ENCODE results near the gene TRIM62.
A peak's percentile ranks its signal among the peaks of the same experiment; 100 is the strongest.
"Not testable (repeated sequence)": the region's sequence is repeated elsewhere in the genome, so short reads cannot be mapped to it uniquely, and the experiment has no call there.

TRIM62 gene

DNA sequence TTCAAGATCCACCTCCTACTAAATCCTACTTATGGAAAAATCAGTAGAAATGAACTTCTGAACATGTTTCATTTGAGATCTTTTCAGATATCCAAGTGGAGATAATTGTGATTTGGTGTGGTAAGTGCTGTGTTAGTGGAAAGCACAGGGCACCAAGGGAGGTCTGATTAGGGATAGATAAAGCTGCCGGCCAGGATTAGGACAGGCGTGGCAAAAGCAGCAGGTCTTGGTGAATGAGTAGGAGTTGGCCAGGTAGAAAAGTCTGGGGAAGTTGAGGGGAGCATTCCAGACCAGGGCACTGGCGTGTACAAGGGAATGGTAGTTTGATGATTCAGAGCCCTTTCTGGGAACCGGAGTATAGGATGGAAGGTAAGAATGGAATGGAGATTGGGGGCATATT is 53.1 kb downstream of the TRIM62 start:
- H3K4me3 ChIP-seq (ENCODE audit: low read depth, low read length), result no peak overlapping the region
- DNase-seq (ENCODE audit: low read depth), result no peak
- TF ChIP-seq, protein P1, sequence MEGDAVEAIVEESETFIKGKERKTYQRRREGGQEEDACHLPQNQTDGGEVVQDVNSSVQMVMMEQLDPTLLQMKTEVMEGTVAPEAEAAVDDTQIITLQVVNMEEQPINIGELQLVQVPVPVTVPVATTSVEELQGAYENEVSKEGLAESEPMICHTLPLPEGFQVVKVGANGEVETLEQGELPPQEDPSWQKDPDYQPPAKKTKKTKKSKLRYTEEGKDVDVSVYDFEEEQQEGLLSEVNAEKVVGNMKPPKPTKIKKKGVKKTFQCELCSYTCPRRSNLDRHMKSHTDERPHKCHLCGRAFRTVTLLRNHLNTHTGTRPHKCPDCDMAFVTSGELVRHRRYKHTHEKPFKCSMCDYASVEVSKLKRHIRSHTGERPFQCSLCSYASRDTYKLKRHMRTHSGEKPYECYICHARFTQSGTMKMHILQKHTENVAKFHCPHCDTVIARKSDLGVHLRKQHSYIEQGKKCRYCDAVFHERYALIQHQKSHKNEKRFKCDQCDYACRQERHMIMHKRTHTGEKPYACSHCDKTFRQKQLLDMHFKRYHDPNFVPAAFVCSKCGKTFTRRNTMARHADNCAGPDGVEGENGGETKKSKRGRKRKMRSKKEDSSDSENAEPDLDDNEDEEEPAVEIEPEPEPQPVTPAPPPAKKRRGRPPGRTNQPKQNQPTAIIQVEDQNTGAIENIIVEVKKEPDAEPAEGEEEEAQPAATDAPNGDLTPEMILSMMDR (IDR thresholded peaks at IDR 0.05; ENCODE audit: control insufficient read depth, extremely low read depth, insufficient read depth), result no peak

DNA sequence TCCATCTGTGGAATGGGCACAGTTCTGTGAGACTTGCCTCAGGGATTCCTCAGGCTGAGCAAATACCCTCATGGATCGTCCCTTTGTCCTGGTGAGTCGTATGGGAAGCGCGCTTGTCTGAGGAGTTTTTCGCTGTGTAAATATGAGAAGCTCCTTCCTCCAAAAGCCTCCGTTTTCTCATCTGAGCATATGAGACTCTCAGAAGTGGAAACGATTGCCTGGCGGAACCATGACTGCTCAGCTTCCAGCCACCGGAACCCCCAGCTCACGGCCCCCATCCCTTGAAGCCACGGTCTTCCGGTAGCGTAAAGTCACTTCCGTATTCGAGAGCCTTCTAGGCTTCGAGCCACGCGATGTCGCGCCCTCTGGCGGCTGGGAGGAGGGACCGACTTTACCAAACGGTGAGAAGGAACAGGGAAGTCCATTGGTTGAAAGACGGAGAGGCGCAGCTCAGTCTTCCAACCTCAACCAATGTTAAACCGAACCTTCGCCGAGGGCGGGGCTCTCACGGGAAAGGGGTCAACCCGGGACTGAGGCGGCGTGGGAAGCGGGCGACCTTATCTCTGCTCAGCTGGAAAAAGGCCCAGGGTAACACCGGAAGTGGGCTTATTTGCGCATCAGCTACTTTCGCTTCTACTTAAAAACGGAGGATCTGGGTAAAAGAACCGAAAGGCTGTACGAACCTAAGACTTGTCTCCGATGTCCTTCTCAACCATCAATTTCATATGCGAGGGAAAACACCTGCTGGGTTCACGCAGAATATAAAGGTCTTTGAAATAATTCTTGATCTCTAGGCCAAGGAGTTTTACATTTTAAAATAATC is 54.6 kb downstream of the TRIM62 start:
- DNase-seq (ENCODE audit: low read depth), result peak; percentile 99

DNA sequence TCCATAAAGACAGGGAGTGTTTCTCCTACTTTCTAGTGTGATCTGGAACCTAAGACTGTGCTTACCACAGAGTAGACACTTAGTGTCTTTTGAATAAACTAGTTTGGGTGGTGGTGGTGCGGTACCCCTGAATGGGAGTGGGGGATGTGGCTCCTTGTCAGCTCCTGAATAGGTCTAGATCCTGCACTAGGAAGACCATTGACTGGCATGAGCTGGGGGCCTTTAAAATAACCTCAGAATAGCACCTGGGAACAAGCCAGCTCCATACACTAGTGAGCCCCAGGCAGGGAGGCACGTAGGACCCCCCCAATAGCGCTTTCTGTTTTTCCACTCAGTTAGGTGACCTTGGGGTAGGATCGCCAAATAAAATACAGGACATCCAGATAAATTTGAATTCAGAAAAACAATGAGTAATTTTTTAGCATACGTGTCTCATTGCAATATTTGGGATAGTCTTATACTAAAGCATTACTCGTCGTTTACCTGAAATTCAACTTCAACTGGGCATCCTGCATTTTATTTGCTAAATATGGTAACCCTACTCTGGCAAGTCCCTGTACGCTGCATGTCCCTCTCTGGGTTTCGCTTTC is 55.3 kb downstream of the TRIM62 start:
- no peak for DNase-seq (ENCODE audit: low read depth)
- H3K4me3 ChIP-seq (ENCODE audit: low read depth, low read length), result peak overlapping the region; percentile 92
- TF ChIP-seq, protein P1 (IDR thresholded peaks at IDR 0.05; ENCODE audit: control insufficient read depth, extremely low read depth, insufficient read depth), result no peak

More for the DNA sequence above, 54.6 kb downstream of the TRIM62 start:
- peak overlapping the region; percentile 92 for H3K4me3 ChIP-seq (ENCODE audit: low read depth, low read length)
- TF ChIP-seq, protein P1 (IDR thresholded peaks at IDR 0.05; ENCODE audit: control insufficient read depth, extremely low read depth, insufficient read depth), result peak; percentile 98

DNA sequence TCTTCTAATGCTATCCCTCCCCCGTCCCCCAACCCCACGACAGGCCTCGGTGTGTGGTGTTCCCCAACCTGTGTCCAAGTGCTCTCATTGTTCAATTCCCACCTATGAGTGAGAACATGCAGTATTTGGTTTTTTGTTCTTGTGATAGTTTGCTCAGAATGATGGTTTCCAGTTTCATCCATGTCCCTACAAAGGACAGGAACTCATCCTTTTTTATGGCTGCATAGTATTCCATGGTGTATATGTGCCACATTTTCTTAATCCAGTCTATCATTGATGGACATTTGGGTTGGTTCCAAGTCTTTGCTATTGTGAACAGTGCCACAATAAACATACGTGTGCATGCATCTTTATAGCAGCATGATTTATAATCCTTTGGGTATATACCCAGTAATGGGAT is 57.2 kb downstream of the TRIM62 start:
- H3K4me3 ChIP-seq (ENCODE audit: low read depth, low read length); DNase-seq (ENCODE audit: low read depth): not testable (repeated sequence)

DNA sequence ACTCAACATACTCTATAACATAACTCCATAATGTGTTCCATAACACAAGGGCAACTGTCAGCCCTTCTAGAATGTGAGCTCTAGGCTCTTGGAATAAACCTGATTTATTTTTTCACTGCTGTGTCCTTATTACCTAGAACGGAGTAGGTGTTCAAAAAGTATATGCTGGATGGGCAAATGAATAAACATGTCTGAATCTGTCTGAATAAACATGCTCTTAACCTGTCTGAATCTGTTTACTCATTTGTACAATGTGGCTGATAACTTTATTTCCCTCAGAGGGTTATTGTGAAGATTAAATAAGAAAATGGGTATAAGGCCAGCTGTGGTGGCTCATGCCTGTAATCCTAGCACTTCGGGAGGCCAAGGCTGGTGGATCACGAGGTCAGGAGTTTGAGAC is 58.6 kb downstream of the TRIM62 start:
- DNase-seq (ENCODE audit: low read depth), result no peak
- no peak overlapping the region for H3K4me3 ChIP-seq (ENCODE audit: low read depth, low read length)
- TF ChIP-seq, protein P1 (IDR thresholded peaks at IDR 0.05; ENCODE audit: control insufficient read depth, extremely low read depth, insufficient read depth), result no peak

DNA sequence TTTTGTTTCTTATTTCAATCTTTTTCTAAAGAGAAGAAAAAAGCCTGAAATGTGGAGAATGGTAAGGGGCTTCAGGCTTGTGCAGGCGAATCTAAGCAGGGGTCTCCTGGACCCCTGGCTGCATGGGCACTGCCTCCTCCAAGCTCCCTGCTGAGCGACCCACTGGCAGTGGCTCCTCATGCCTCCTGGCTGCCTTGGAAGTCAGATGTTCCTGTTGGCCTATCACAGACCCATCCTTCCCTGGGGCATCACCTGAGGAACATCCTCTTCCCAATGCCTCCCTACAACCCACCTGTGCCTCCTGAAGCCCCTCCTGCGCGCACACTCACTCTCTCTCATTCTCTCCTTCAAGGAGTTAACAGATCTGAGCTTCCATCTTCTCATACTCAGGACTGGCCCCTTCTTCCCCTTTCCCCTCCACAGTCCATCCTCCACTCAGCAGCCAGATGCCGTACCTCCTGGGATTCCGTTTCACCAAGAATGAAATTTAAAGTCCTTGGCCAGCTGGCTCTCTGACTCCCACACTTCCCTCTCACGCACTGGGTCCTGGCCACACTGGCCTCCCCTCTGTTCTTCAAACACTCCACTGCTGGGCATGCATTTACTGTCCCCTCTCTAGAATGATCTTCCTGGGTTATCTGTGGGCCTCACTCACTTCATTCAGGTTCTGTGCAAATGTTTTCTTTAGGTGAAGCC is 59.2 kb downstream of the TRIM62 start:
- no peak for DNase-seq (ENCODE audit: low read depth)
- TF ChIP-seq, protein P1 (IDR thresholded peaks at IDR 0.05; ENCODE audit: control insufficient read depth, extremely low read depth, insufficient read depth), result no peak
- no peak overlapping the region for H3K4me3 ChIP-seq (ENCODE audit: low read depth, low read length)

DNA sequence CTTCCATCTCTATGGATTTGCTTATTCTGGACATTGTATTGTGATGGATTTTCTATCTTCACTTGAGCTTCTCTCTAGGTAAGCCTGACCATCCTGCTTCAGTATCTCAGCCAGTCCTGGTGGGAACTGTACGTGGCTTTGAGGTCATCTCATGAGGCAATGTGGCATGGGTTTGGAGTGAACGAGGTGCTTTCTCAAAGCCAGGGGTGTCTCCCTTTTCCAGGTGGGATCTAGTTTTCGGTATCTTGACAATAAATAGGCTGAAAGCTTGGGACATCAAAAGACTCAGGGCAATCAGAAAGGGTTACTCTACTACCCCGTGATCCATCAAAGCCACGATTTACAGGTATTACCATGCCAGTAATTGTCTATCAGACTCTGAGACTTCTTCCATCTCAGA is 60.1 kb downstream of the TRIM62 start:
- TF ChIP-seq, protein P1 (IDR thresholded peaks at IDR 0.05; ENCODE audit: control insufficient read depth, extremely low read depth, insufficient read depth), result no peak
- no peak overlapping the region for H3K4me3 ChIP-seq (ENCODE audit: low read depth, low read length)
- no peak for DNase-seq (ENCODE audit: low read depth)
